ENCODE data around the gene ABHD17A.

The ABHD17A gene

GRCh38 chr19:1924320-1924961 is 39.1 kb upstream of the ABHD17A start:
- H3K9ac ChIP-seq (ENCODE audit: insufficient read length, low read depth) = no peak overlapping the region
- TF ChIP-seq YY1 (IDR thresholded peaks at IDR 0.05; ENCODE audit: insufficient read depth, insufficient read length) (no peak), SUZ12 (IDR thresholded peaks at IDR 0.05; ENCODE audit: extremely low read depth, insufficient read depth, insufficient read length) (no peak), ZNF274 (IDR thresholded peaks at IDR 0.05; ENCODE audit: low read depth, low read length) (no peak)
- H3K36me3 ChIP-seq (ENCODE audit: insufficient read depth, insufficient read length, low read length) = peaks cover 55% of the 10 kb centered on the region
- H3K4me1 ChIP-seq (ENCODE audit: insufficient read depth, insufficient read length) = peaks cover 3% of the 10 kb centered on the region
- H3K4me3 ChIP-seq (ENCODE audit: insufficient read length, low read depth) = no peak overlapping the region
- no peaks in the 10 kb centered on the region for H3K9me3 ChIP-seq (ENCODE audit: insufficient read depth, low read length)
- DNase-seq (ENCODE audit: low read depth, low spot score) = no peak
- H3K27me3 ChIP-seq (ENCODE audit: insufficient read depth, insufficient read length) = peaks cover 10% of the 10 kb centered on the region

GRCh38 chr19:1923319-1923718 is 38.0 kb upstream of the ABHD17A start:
- Histone ChIP-seq H3K9ac (ENCODE audit: insufficient read length, low read depth) (no peak overlapping the region), H3K9me3 (ENCODE audit: insufficient read depth, low read length) (no peaks in the 10 kb centered on the region), H3K36me3 (ENCODE audit: insufficient read depth, insufficient read length, low read length) (peaks cover 65% of the 10 kb centered on the region), H3K4me1 (ENCODE audit: insufficient read depth, insufficient read length) (no peaks in the 10 kb centered on the region), H3K4me3 (ENCODE audit: insufficient read length, low read depth) (no peak overlapping the region), H3K27me3 (ENCODE audit: insufficient read depth, insufficient read length) (peaks cover 5% of the 10 kb centered on the region)
- no peak for TF ChIP-seq ZNF274 (IDR thresholded peaks at IDR 0.05; ENCODE audit: low read depth, low read length)
- no peak for TF ChIP-seq SUZ12 (IDR thresholded peaks at IDR 0.05; ENCODE audit: extremely low read depth, insufficient read depth, insufficient read length)
- TF ChIP-seq YY1 (IDR thresholded peaks at IDR 0.05; ENCODE audit: insufficient read depth, insufficient read length) = no peak
- DNase-seq (ENCODE audit: low read depth, low spot score) = no peak

- Histone ChIP-seq H3K4me1 (ENCODE audit: insufficient read depth, insufficient read length) (no peaks in the 10 kb centered on the region), H3K9me3 (ENCODE audit: insufficient read depth, low read length) (no peaks in the 10 kb centered on the region), H3K9ac (ENCODE audit: insufficient read length, low read depth) (no peak overlapping the region), H3K36me3 (ENCODE audit: insufficient read depth, insufficient read length, low read length) (peaks cover 70% of the 10 kb centered on the region), H3K27me3 (ENCODE audit: insufficient read depth, insufficient read length) (peaks cover 2% of the 10 kb centered on the region), H3K4me3 (ENCODE audit: insufficient read length, low read depth) (no peak overlapping the region)
- DNase-seq (ENCODE audit: low read depth, low spot score) = no peak
- TF ChIP-seq YY1 (IDR thresholded peaks at IDR 0.05; ENCODE audit: insufficient read depth, insufficient read length) = no peak
- TF ChIP-seq SUZ12 (IDR thresholded peaks at IDR 0.05; ENCODE audit: extremely low read depth, insufficient read depth, insufficient read length) = no peak
- TF ChIP-seq ZNF274 (IDR thresholded peaks at IDR 0.05; ENCODE audit: low read depth, low read length) = no peak
Observed at GRCh38 chr19:1922803-1923202, 37.5 kb upstream of the ABHD17A start.

- no peak for TF ChIP-seq SUZ12 (IDR thresholded peaks at IDR 0.05; ENCODE audit: extremely low read depth, insufficient read depth, insufficient read length)
- no peak for TF ChIP-seq YY1 (IDR thresholded peaks at IDR 0.05; ENCODE audit: insufficient read depth, insufficient read length)
- no peak for TF ChIP-seq ZNF274 (IDR thresholded peaks at IDR 0.05; ENCODE audit: low read depth, low read length)
- H3K27me3 ChIP-seq (ENCODE audit: insufficient read depth, insufficient read length) = no peaks in the 10 kb centered on the region
- peaks cover 76% of the 10 kb centered on the region for H3K36me3 ChIP-seq (ENCODE audit: insufficient read depth, insufficient read length, low read length)
- no peak overlapping the region for H3K9ac ChIP-seq (ENCODE audit: insufficient read length, low read depth)
- DNase-seq (ENCODE audit: low read depth, low spot score) = no peak
- no peaks in the 10 kb centered on the region for H3K9me3 ChIP-seq (ENCODE audit: insufficient read depth, low read length)
- H3K4me1 ChIP-seq (ENCODE audit: insufficient read depth, insufficient read length) = no peaks in the 10 kb centered on the region
- no peak overlapping the region for H3K4me3 ChIP-seq (ENCODE audit: insufficient read length, low read depth)
Observed at GRCh38 chr19:1921825-1922224, 36.5 kb upstream of the ABHD17A start.

GRCh38 chr19:1921326-1921725 is 36.0 kb upstream of the ABHD17A start:
- Histone ChIP-seq H3K27me3 (ENCODE audit: insufficient read depth, insufficient read length) (no peaks in the 10 kb centered on the region), H3K4me3 (ENCODE audit: insufficient read length, low read depth) (no peak overlapping the region), H3K36me3 (ENCODE audit: insufficient read depth, insufficient read length, low read length) (peaks cover 81% of the 10 kb centered on the region), H3K4me1 (ENCODE audit: insufficient read depth, insufficient read length) (no peaks in the 10 kb centered on the region), H3K9ac (ENCODE audit: insufficient read length, low read depth) (no peak overlapping the region), H3K9me3 (ENCODE audit: insufficient read depth, low read length) (no peaks in the 10 kb centered on the region)
- DNase-seq (ENCODE audit: low read depth, low spot score) = no peak
- TF ChIP-seq SUZ12 (IDR thresholded peaks at IDR 0.05; ENCODE audit: extremely low read depth, insufficient read depth, insufficient read length) (no peak), YY1 (IDR thresholded peaks at IDR 0.05; ENCODE audit: insufficient read depth, insufficient read length) (no peak), ZNF274 (IDR thresholded peaks at IDR 0.05; ENCODE audit: low read depth, low read length) (no peak)

DNA sequence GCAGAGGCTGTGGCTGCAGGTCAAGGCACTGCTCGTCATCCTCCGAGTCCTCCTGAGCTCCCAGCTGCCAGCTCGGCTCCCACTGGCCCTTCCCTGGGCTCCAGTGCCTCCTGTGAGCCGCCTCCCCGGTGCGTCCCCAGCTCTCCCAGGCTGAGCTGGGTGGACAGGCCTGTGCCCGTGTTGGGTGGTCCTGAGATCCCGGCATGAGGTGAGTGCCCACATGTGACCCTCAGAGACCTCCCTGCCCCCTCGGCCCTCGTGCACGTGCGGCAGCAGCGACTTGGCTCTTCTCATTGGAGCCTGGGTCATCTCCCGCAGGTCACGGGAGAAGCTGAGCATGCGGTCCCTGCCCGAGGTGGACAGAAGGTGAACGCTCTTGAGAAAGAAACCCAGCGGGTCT is 35.3 kb upstream of the ABHD17A start:
- Histone ChIP-seq H3K4me1 (ENCODE audit: insufficient read depth, insufficient read length) (no peaks in the 10 kb centered on the region), H3K4me3 (ENCODE audit: insufficient read length, low read depth) (no peak overlapping the region), H3K9me3 (ENCODE audit: insufficient read depth, low read length) (no peaks in the 10 kb centered on the region), H3K27me3 (ENCODE audit: insufficient read depth, insufficient read length) (no peaks in the 10 kb centered on the region), H3K9ac (ENCODE audit: insufficient read length, low read depth) (peak overlapping the region; percentile 42), H3K36me3 (ENCODE audit: insufficient read depth, insufficient read length, low read length) (peaks cover 81% of the 10 kb centered on the region)
- TF ChIP-seq ZNF274 (IDR thresholded peaks at IDR 0.05; ENCODE audit: low read depth, low read length) = no peak
- TF ChIP-seq SUZ12 (IDR thresholded peaks at IDR 0.05; ENCODE audit: extremely low read depth, insufficient read depth, insufficient read length) = no peak
- TF ChIP-seq YY1 (IDR thresholded peaks at IDR 0.05; ENCODE audit: insufficient read depth, insufficient read length) = no peak
- DNase-seq (ENCODE audit: low read depth, low spot score) = no peak

- Histone ChIP-seq H3K9me3 (ENCODE audit: insufficient read depth, low read length) (no peaks in the 10 kb centered on the region), H3K9ac (ENCODE audit: insufficient read length, low read depth) (no peak overlapping the region), H3K4me1 (ENCODE audit: insufficient read depth, insufficient read length) (peaks cover 7% of the 10 kb centered on the region), H3K27me3 (ENCODE audit: insufficient read depth, insufficient read length) (no peaks in the 10 kb centered on the region), H3K36me3 (ENCODE audit: insufficient read depth, insufficient read length, low read length) (peaks cover 82% of the 10 kb centered on the region), H3K4me3 (ENCODE audit: insufficient read length, low read depth) (no peak overlapping the region)
- TF ChIP-seq YY1 (IDR thresholded peaks at IDR 0.05; ENCODE audit: insufficient read depth, insufficient read length) (no peak), ZNF274 (IDR thresholded peaks at IDR 0.05; ENCODE audit: low read depth, low read length) (no peak), SUZ12 (IDR thresholded peaks at IDR 0.05; ENCODE audit: extremely low read depth, insufficient read depth, insufficient read length) (no peak)
- DNase-seq (ENCODE audit: low read depth, low spot score) = no peak
Observed at GRCh38 chr19:1918975-1919374, 33.7 kb upstream of the ABHD17A start.
